Endothelial cell of umbilical vein (primary cell): ENCODE measurements around the gene ARHGAP30.

Source experiments
- EZH2 ChIP-seq: IDR thresholded peaks from 2 replicates; pipeline ENCODE4 v1.6.1; 2012; ENCODE audit warnings: borderline replicate concordance, low read depth, mild to moderate bottlenecking, moderate library complexity, low read length, inconsistent platforms; ENCODE audit not compliant: severe bottlenecking
- POLR2A ChIP-seq: IDR thresholded peaks from 2 replicates; pipeline ENCODE4 v1.6.1; 2012; ENCODE audit warnings: low read depth, mild to moderate bottlenecking, control low read depth, low read length
- TF ChIP-seq, protein P1 (sequence below), 2 donors: IDR thresholded peaks; 1 replicate in 1 of 2; 2 replicates in 1 of 2; pipeline ENCODE4 v1.5.1; 2011; ENCODE audit warnings: low read length in 2 of 2, mild to moderate bottlenecking in 2 of 2, moderate library complexity in 2 of 2, control low read depth in 1 of 2, inconsistent platforms in 1 of 2, low read depth in 1 of 2; ENCODE audit not compliant: insufficient read depth in 1 of 2; ENCODE audit errors: extremely low read depth in 1 of 2

DNA sequence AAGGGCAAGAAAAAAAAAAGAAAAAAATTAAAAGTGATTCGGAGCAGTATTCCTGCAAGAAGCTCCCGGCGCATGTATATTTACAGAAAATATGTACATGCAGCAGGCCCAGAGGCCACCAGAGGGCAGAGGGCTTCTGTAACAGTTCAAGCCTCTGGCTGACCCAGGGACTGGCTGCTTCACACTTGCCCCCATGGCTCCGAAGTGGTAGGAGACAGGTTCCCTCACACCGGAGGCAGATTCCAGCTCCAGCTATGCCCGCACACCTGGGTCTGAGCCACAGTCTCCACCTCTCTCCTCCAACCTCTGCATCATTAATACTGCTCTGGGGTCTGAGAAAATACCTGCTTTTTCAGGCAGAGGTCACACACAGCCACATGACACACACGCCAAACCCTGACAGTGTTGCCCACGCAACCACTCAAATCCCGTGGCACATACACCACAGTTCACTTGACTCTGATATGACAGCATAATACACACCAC, 2.2 kb upstream of the ARHGAP30 start:
- TF ChIP-seq, protein P1, sequence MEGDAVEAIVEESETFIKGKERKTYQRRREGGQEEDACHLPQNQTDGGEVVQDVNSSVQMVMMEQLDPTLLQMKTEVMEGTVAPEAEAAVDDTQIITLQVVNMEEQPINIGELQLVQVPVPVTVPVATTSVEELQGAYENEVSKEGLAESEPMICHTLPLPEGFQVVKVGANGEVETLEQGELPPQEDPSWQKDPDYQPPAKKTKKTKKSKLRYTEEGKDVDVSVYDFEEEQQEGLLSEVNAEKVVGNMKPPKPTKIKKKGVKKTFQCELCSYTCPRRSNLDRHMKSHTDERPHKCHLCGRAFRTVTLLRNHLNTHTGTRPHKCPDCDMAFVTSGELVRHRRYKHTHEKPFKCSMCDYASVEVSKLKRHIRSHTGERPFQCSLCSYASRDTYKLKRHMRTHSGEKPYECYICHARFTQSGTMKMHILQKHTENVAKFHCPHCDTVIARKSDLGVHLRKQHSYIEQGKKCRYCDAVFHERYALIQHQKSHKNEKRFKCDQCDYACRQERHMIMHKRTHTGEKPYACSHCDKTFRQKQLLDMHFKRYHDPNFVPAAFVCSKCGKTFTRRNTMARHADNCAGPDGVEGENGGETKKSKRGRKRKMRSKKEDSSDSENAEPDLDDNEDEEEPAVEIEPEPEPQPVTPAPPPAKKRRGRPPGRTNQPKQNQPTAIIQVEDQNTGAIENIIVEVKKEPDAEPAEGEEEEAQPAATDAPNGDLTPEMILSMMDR (IDR thresholded peaks at IDR 0.05; ENCODE audit: extremely low read depth in 1 of 2, insufficient read depth in 1 of 2, low read depth in 1 of 2, low read length in 2 of 2): peak; percentile 25 to 26
- no peak for TF ChIP-seq POLR2A
- no peak for TF ChIP-seq EZH2
